SU-DHL-6 (cell line): ENCODE results near the gene GRID2.

Source experiments
- CTCF ChIP-seq: fragments of 200-600 bp; sonication (generic); IDR thresholded peaks from one replicate; pipeline ENCODE4 v1.5.1; 2017; ENCODE audit warnings: antibody characterized with exemption, mild to moderate bottlenecking, low read length, moderate library complexity; ENCODE audit not compliant: insufficient read depth, poor library complexity, severe bottlenecking
- EZH2phosphoT487 ChIP-seq: fragments of 200-600 bp; sonication (generic), shearing (Covaris generic); conservative IDR thresholded peaks from 2 replicates; pipeline ENCODE4 v1.6.1; 2018; ENCODE audit warnings: mild to moderate bottlenecking, antibody characterized with exemption, low read length, moderate library complexity, mixed read lengths

- TF ChIP-seq CTCF = no peak
- TF ChIP-seq EZH2phosphoT487 = no peak
Measured at GRCh38 chr4:92840880-92841279, 537.1 kb downstream of the GRID2 start.
